ENCODE data around the gene CD300LG.
"Not testable (repeated sequence)": the region's sequence is repeated elsewhere in the genome, so short reads cannot be mapped to it uniquely, and the experiment has no call there.

Gene CD300LG

GRCh38 chr17:43880420-43880991 is 33.5 kb downstream of the CD300LG start:
- DNase-seq: peak; percentile 55

GRCh38 chr17:43881181-43881580 is 34.2 kb downstream of the CD300LG start:
- no peak for DNase-seq

- DNase-seq: no peak
Observed at GRCh38 chr17:43881758-43882505, 35.0 kb downstream of the CD300LG start.

GRCh38 chr17:43882761-43883415 is 35.9 kb downstream of the CD300LG start:
- DNase-seq: no peak

GRCh38 chr17:43888548-43888947 is 41.6 kb downstream of the CD300LG start:
- no peak for DNase-seq

- no peak for DNase-seq
Observed at GRCh38 chr17:43890240-43890639, 43.3 kb downstream of the CD300LG start.

GRCh38 chr17:43891851-43892646 is 45.1 kb downstream of the CD300LG start:
- DNase-seq: no peak

GRCh38 chr17:43892647-43892952 is 45.6 kb downstream of the CD300LG start:
- DNase-seq: no peak

GRCh38 chr17:43894494-43894893 is 47.5 kb downstream of the CD300LG start:
- DNase-seq: not testable (repeated sequence)

GRCh38 chr17:43897831-43898230 is 50.9 kb downstream of the CD300LG start:
- no peak for DNase-seq

GRCh38 chr17:43898446-43898845 is 51.5 kb downstream of the CD300LG start:
- no peak for DNase-seq

GRCh38 chr17:43900183-43900857 is 53.3 kb downstream of the CD300LG start:
- DNase-seq: peak; percentile 86

GRCh38 chr17:43900858-43901754 is 54.1 kb downstream of the CD300LG start:
- no peak for DNase-seq

- DNase-seq: no peak
Observed at GRCh38 chr17:43901861-43902589, 55.0 kb downstream of the CD300LG start.

GRCh38 chr17:43905400-43905984 is 58.5 kb downstream of the CD300LG start:
- no peak for DNase-seq

- DNase-seq: no peak
Observed at GRCh38 chr17:43905985-43906852, 59.2 kb downstream of the CD300LG start.

- no peak for DNase-seq
Observed at GRCh38 chr17:43906951-43907424, 60.0 kb downstream of the CD300LG start.

- DNase-seq: peak; percentile 53
Observed at GRCh38 chr17:43907425-43907981, 60.5 kb downstream of the CD300LG start, which contains the start of gene MPP2. TSS of gene MPP2 (minus strand) at chr17:43907536. CDS start at chr17:43904460, 3,076 bp downstream.

Measured in stimulated activated CD4-positive, alpha-beta T cell treated with anti-CD3 and anti-CD28 coated beads, Interleukin-4, amount 100 ng/mL, for 24 hours (primary cell).